ENCODE data around the gene ZDHHC17.

The ZDHHC17 gene

GRCh38 chr12:76859611-76860010 lies 95.7 kb downstream of the ZDHHC17 start:
- TF ChIP-seq, protein P1, sequence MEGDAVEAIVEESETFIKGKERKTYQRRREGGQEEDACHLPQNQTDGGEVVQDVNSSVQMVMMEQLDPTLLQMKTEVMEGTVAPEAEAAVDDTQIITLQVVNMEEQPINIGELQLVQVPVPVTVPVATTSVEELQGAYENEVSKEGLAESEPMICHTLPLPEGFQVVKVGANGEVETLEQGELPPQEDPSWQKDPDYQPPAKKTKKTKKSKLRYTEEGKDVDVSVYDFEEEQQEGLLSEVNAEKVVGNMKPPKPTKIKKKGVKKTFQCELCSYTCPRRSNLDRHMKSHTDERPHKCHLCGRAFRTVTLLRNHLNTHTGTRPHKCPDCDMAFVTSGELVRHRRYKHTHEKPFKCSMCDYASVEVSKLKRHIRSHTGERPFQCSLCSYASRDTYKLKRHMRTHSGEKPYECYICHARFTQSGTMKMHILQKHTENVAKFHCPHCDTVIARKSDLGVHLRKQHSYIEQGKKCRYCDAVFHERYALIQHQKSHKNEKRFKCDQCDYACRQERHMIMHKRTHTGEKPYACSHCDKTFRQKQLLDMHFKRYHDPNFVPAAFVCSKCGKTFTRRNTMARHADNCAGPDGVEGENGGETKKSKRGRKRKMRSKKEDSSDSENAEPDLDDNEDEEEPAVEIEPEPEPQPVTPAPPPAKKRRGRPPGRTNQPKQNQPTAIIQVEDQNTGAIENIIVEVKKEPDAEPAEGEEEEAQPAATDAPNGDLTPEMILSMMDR (IDR thresholded peaks at IDR 0.05), result no peak
- no peak for TF ChIP-seq ZFX (IDR thresholded peaks at IDR 0.05; ENCODE audit: borderline replicate concordance)
- H3K27ac ChIP-seq, result no peak overlapping the region

GRCh38 chr12:76860256-76860655 lies 96.3 kb downstream of the ZDHHC17 start:
- no peak overlapping the region for H3K27ac ChIP-seq
- TF ChIP-seq ZFX (IDR thresholded peaks at IDR 0.05; ENCODE audit: borderline replicate concordance), result no peak
- TF ChIP-seq, protein P1 (IDR thresholded peaks at IDR 0.05), result no peak

DNA sequence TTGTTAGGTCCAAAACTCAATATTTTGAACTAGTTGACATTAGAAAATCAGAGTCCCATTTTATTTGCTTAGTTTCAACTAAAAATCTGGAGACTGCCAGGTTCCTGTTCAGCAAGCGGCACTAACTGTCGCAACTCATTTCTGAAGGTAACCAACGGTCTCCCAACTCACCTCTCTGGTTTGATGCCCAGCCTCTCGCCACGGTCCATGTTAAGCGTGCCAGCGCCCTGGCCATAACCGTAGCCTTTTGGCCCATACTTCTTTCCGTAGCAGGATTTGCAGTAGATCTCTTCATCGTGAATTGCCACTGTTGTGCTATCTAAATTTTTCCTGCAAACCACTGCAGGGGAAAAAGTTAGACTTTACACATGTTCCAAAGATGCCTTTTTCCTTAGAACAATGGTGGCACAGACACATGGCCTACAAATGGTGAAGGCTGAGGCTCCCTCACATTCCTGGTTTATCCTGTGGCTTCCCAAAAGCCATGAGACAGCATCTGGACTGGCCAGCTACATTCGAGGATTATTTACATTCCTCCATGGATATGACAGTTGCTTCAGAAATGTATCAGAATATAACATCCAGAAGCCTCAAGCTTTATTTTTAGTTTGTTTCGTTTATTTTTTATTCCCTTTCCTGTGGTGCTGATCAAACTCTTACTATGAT lies 99.2 kb downstream of the ZDHHC17 start:
- no peak overlapping the region for H3K27ac ChIP-seq
- no peak for TF ChIP-seq ZFX (IDR thresholded peaks at IDR 0.05; ENCODE audit: borderline replicate concordance)
- TF ChIP-seq, protein P1 (IDR thresholded peaks at IDR 0.05), result no peak

DNA sequence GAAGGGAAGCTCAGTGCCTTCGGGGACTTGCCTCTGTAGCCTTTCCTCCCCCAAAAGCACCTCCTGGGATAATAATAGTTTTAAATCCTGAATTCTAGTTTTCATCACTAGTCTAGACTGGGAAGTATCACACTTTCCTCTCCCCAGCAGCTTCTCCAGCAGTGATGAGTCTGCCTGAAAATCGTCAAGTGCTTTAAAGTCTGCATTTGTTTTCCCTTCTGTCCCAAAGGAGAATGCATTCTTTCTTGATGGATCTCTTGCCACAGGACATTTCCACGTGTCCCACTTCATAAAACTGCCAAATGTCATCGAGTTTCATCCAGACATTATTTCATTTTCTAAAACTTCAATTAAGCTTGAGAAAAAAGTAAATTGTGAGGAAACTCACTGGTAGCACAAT lies 99.9 kb downstream of the ZDHHC17 start:
- no peak for TF ChIP-seq ZFX (IDR thresholded peaks at IDR 0.05; ENCODE audit: borderline replicate concordance)
- TF ChIP-seq, protein P1 (IDR thresholded peaks at IDR 0.05), result no peak
- no peak overlapping the region for H3K27ac ChIP-seq

DNA sequence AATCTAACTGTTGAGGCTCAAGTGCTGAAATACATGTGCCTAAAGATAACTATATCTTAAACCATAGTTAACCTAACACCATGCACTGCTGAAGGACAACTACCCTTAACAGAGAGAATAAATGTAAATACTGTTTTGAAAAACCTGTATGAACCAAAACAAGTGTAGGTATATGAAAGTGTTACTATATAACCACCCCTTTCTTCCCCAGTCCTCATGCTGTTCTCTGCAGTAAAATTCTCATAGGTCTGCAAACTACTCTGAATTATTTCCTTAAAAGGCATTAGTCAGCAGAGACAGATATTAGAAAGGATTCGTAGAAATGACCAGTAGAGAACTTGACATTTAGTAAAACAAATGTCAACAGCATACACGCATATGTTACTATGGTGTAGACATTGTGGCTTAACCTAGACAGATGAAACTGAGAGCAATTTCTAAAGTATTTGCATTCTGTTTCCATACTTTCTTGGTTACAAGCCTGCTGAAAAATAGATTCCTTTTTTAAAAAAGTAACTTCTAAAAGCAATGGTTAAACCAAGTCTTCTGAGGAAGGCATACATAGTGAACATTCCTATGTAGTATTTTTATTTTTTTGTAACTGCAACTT lies 101.0 kb downstream of the ZDHHC17 start:
- no peak for TF ChIP-seq ZFX (IDR thresholded peaks at IDR 0.05; ENCODE audit: borderline replicate concordance)
- TF ChIP-seq, protein P1 (IDR thresholded peaks at IDR 0.05), result no peak
- no peak overlapping the region for H3K27ac ChIP-seq

GRCh38 chr12:76866151-76866567 lies 102.2 kb downstream of the ZDHHC17 start:
- H3K27ac ChIP-seq, result no peak overlapping the region
- no peak for TF ChIP-seq ZFX (IDR thresholded peaks at IDR 0.05; ENCODE audit: borderline replicate concordance)
- TF ChIP-seq, protein P1 (IDR thresholded peaks at IDR 0.05), result no peak

- H3K27ac ChIP-seq, result no peak overlapping the region
- TF ChIP-seq, protein P1 (IDR thresholded peaks at IDR 0.05), result no peak
- no peak for TF ChIP-seq ZFX (IDR thresholded peaks at IDR 0.05; ENCODE audit: borderline replicate concordance)
These were observed 102.8 kb downstream of the ZDHHC17 start for GRCh38 chr12:76866726-76867125.
